GM23338 (cell line): ENCODE results near the gene S100A1.
A peak's percentile ranks its signal among the peaks of the same experiment; 100 is the strongest.

ENCODE experiments used
- CREB1 ChIP-seq: fragments of 250-450 bp; sonication (Bioruptor Pico); IDR thresholded peaks from 2 replicates; pipeline ENCODE4 v1.5.0; 2020; ENCODE audit warnings: low read depth, mild to moderate bottlenecking, moderate library complexity
- EZH2 ChIP-seq: fragments of 200-600 bp; sonication (generic); IDR thresholded peaks from one replicate; pipeline ENCODE4 v1.8.0; 2017; ENCODE audit warnings: antibody characterized with exemption, mild to moderate bottlenecking, low read depth; ENCODE audit not compliant: unreplicated experiment
- EZH2phosphoT487 ChIP-seq: fragments of 200-600 bp; sonication (generic); IDR thresholded peaks from one replicate; pipeline ENCODE4 v1.8.1; 2018; ENCODE audit warnings: antibody characterized with exemption; ENCODE audit not compliant: unreplicated experiment
- JUNB ChIP-seq: IDR thresholded peaks from one replicate; pipeline ENCODE4 v1.6.1; 2016; ENCODE audit warnings: antibody characterized with exemption; ENCODE audit not compliant: unreplicated experiment
- NANOG ChIP-seq: IDR thresholded peaks from 2 replicates; pipeline ENCODE4 v1.6.1; 2016; ENCODE audit warnings: antibody characterized with exemption, borderline replicate concordance
- POLR2AphosphoS5 ChIP-seq: IDR thresholded peaks from 2 replicates; pipeline ENCODE4 v1.6.1; 2016; ENCODE audit warnings: antibody characterized with exemption, low read depth
- STAT1 ChIP-seq: IDR thresholded peaks from one replicate; pipeline ENCODE4 v1.6.1; 2016; ENCODE audit warnings: antibody characterized with exemption; ENCODE audit not compliant: unreplicated experiment
- ZNF114 ChIP-seq: fragments of 250-450 bp; sonication (Bioruptor Pico); IDR thresholded peaks from 2 replicates; pipeline ENCODE4 v1.5.0; 2020; ENCODE audit warnings: mild to moderate bottlenecking, moderate library complexity
- ZNF331 ChIP-seq: fragments of 250-450 bp; sonication (Bioruptor Pico); IDR thresholded peaks from 2 replicates; pipeline ENCODE4 v1.5.0; 2020; ENCODE audit warnings: low read depth, mild to moderate bottlenecking, moderate library complexity
- TF ChIP-seq, protein P1 (sequence below), 2 experiments: fragments of 200-600 bp in 1 of 2; sonication (generic) in 1 of 2; conservative IDR thresholded peaks; 2 replicates each; pipeline versions ENCODE4 v1.5.1 to v1.6.1; 2016 to 2017; ENCODE audit warnings: antibody characterized with exemption in 2 of 2, low read depth in 2 of 2, mild to moderate bottlenecking in 2 of 2, moderate library complexity in 1 of 2

DNA sequence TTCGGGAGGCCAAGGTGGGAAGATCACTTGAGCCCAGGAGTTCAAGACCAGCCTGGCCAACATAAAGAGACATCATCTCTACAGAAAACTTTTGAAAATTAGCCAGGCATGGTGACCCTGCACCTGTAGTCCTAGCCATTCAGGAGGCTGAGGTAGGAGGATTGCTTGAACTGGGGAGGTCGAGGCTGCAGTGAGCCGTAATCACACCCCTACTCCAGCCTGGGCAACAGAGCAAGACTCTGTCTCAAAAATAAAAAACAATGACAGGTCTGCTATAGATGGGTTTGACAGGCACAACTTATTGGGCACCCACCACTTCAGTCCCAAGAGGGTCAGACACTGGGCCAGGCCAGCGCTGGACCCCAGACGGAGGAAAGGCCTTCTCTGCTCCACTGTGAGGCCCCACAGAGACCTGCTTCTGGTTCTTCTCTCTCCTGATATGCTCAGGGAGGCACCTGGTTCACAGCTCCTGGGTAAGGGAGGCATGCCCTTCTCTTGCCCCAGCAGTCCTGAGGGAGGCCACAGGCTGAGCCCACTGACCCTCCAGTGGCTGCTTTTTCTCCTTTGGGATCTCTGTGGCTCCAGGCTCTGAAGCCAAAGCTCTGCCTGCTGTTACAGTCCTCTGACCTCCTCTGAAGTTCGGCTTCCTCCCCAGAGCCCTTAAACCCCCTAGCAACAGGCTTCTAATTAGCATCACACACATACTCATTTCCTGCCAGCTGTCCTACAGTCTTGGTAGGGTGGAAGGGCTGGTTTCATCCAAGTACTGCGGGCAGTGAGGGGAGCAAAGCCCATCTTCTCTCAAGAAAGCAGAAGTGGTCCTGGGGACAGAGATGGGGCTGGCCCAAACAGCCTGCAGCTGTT lies 29.7 kb upstream of the S100A1 start:
- TF ChIP-seq, protein P1, sequence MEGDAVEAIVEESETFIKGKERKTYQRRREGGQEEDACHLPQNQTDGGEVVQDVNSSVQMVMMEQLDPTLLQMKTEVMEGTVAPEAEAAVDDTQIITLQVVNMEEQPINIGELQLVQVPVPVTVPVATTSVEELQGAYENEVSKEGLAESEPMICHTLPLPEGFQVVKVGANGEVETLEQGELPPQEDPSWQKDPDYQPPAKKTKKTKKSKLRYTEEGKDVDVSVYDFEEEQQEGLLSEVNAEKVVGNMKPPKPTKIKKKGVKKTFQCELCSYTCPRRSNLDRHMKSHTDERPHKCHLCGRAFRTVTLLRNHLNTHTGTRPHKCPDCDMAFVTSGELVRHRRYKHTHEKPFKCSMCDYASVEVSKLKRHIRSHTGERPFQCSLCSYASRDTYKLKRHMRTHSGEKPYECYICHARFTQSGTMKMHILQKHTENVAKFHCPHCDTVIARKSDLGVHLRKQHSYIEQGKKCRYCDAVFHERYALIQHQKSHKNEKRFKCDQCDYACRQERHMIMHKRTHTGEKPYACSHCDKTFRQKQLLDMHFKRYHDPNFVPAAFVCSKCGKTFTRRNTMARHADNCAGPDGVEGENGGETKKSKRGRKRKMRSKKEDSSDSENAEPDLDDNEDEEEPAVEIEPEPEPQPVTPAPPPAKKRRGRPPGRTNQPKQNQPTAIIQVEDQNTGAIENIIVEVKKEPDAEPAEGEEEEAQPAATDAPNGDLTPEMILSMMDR (conservative IDR thresholded peaks at IDR 0.05; ENCODE audit: low read depth in 2 of 2), result no peak
- TF ChIP-seq POLR2AphosphoS5 (no peak), EZH2phosphoT487 (no peak), EZH2 (no peak), JUNB (no peak), STAT1 (no peak), NANOG (no peak; the same call in 1 of the 2 replicates), ZNF114 (CRISPR knock-in tag) (no peak), ZNF331 (no peak), CREB1 (0 out of 2 replicates have a peak, but pooled peaks have one; percentile 9)
